ENCODE results near the gene MAPRE2. TPM values are rescaled to one million over a fixed set of nuclear protein-coding genes. Genes with fewer than 3 reads are reported as not detected.

The MAPRE2 gene
- total and polyA plus RNA-seq, 10 donors, result 18.8 to 62.9 (median 45.1) TPM

DNA sequence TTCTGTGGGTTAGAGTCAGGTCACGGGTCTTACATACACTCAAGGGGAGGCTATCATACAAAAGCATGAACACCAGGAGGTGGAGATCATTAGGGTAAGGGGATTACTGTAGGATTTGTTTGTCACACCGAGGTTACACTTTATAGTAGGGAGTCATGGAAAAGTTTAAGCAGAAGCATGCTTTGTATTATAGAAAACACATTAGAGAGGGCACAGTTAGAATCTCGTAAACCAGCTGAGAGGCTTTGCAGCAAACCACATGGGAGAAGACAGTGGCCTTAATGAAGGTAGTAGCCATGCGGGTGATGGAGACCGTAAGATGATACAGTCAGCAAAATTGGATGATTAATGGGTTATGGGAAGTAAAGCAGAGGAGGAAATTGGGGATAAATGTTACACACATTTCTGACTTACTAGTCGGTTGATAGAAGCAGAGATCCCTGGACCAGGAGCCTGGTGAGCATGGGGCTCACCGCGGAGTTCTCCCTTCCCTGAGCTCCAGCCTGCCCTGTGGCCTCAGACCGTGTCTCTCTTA is 75.6 kb downstream of the MAPRE2 start:
- Histone ChIP-seq H3K4me3 (no peak overlapping the region), H3K36me3 (peaks cover 0 to 11% (median 0%) of the 10 kb centered on the region in 6 donors), H3K4me1 (peaks cover 4 to 67% (median 34%) of the 10 kb centered on the region in 6 donors), H3K9me3 (peaks cover 0 to 4% (median 0%) of the 10 kb centered on the region in 8 donors), H3K27ac (no peak overlapping the region), H3K27me3 (replicated peaks in 1 of 7) (no peaks in the 10 kb centered on the region)
- intact Hi-C loops (cut with DNase I; ENCODE audit: low total_unique reads), result no loop called here
- 91 to 96% (median 93%) methylated on average over 9 of the region's 9 CpGs for WGBS, 5 donors
- TF ChIP-seq POLR2AphosphoS5 (IDR thresholded peaks at IDR 0.05), result no peak
- TF ChIP-seq, protein P1, sequence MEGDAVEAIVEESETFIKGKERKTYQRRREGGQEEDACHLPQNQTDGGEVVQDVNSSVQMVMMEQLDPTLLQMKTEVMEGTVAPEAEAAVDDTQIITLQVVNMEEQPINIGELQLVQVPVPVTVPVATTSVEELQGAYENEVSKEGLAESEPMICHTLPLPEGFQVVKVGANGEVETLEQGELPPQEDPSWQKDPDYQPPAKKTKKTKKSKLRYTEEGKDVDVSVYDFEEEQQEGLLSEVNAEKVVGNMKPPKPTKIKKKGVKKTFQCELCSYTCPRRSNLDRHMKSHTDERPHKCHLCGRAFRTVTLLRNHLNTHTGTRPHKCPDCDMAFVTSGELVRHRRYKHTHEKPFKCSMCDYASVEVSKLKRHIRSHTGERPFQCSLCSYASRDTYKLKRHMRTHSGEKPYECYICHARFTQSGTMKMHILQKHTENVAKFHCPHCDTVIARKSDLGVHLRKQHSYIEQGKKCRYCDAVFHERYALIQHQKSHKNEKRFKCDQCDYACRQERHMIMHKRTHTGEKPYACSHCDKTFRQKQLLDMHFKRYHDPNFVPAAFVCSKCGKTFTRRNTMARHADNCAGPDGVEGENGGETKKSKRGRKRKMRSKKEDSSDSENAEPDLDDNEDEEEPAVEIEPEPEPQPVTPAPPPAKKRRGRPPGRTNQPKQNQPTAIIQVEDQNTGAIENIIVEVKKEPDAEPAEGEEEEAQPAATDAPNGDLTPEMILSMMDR (IDR thresholded peaks at IDR 0.05 in 8 of 11, conservative IDR thresholded peaks at IDR 0.05 in 3 of 11), result no peak
- no peak for TF ChIP-seq POLR2A (IDR thresholded peaks at IDR 0.05)
- no peak for DNase-seq

DNA sequence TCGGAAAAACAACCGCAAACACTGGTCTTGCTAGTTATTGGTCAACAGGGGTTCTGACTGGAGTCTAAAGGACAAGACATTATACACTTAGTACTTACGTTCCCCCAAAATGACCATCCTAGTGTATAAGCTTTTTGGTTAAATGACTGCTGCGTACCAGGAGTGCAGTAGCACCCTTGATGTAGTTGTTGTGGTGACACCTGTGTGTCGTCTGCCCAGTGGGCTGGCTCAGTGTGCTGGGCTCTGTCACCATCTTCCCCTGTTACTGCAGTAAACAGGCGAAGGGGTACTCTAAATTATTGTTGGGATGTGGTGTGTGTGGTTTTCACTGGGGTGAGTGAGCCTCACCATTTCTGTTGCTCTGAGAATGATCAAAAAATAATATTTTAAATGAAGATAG is 76.2 kb downstream of the MAPRE2 start:
- H3K4me1 ChIP-seq, result peaks cover 4 to 70% (median 37%) of the 10 kb centered on the region in 6 donors
- WGBS, 5 donors, result 84 to 92% (median 90%) methylated on average over 6 of the region's 6 CpGs
- peaks cover 0 to 11% (median 0%) of the 10 kb centered on the region in 6 donors for H3K36me3 ChIP-seq
- TF ChIP-seq POLR2AphosphoS5 (IDR thresholded peaks at IDR 0.05) (no peak), POLR2A (IDR thresholded peaks at IDR 0.05) (no peak)
- TF ChIP-seq, protein P1 (IDR thresholded peaks at IDR 0.05 in 8 of 11, conservative IDR thresholded peaks at IDR 0.05 in 3 of 11), result no peak
- intact Hi-C loops (cut with DNase I; ENCODE audit: low total_unique reads), result no loop called here
- H3K9me3 ChIP-seq, result peaks cover 0 to 3% (median 0%) of the 10 kb centered on the region in 8 donors
- DNase-seq, result no peak
- H3K27ac ChIP-seq, result no peak overlapping the region
- no peak overlapping the region for H3K4me3 ChIP-seq
- no peaks in the 10 kb centered on the region for H3K27me3 ChIP-seq (replicated peaks in 1 of 7)

DNA sequence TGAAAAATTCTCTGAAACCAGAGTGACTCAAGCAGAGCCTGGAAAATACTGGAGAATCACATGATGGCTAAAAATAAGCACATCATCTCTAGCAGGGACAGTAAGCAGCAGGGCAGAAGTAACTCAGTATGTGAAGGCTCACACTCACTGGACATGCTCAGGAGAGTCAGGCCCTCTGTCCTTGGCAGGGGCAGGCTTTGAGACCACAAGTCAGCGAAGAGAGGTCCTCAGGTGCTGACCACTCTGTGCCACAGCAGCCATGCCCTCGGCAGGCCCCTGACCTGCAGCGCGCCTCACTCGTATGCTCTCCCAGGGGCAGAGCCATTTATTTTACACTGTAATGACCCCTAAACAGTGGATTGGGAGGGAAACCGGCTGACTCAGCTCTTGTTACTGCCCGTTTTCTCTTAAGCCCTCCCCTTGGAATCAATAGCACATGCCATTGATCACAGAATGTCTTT is 76.8 kb downstream of the MAPRE2 start:
- Histone ChIP-seq H3K27ac (peak overlapping the region in 2 of 8 donors; percentile 32 to 35), H3K4me3 (no peak overlapping the region), H3K27me3 (replicated peaks in 1 of 7) (no peaks in the 10 kb centered on the region), H3K4me1 (peaks cover 4 to 72% (median 40%) of the 10 kb centered on the region in 6 donors), H3K9me3 (no peaks in the 10 kb centered on the region), H3K36me3 (peaks cover 0 to 17% (median 0%) of the 10 kb centered on the region in 6 donors)
- no peak for DNase-seq
- 72 to 94% (median 79%) methylated on average over 7 of the region's 7 CpGs for WGBS, 5 donors
- intact Hi-C loops (cut with DNase I; ENCODE audit: low total_unique reads), result no loop called here
- TF ChIP-seq, protein P1 (IDR thresholded peaks at IDR 0.05 in 8 of 11, conservative IDR thresholded peaks at IDR 0.05 in 3 of 11), result no peak
- TF ChIP-seq POLR2AphosphoS5 (IDR thresholded peaks at IDR 0.05), result peak in 1 of 3 donors; percentile 29
- no peak for TF ChIP-seq POLR2A (IDR thresholded peaks at IDR 0.05)

DNA sequence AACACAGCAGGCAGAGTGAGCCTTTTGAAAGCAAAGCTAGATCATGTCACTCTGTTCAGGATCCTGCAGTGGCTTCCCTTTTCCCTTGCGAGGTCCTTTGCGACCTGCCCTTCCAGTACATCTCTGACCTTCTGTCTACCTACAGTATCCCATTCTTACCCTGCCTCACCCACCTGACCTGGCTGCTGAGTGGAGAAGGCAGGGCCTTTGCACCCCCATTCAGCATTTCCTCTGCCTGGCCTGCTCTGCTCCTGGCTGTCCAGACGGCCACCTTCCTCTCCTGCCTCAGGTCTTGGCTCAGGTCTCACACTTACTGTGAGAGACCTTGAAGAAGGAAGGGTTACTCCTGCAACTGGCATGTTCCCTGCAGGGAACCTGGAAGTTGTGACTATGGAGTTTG is 77.4 kb downstream of the MAPRE2 start:
- Histone ChIP-seq H3K4me3 (no peak overlapping the region), H3K27me3 (replicated peaks in 1 of 7) (no peaks in the 10 kb centered on the region), H3K9me3 (peaks cover 0 to 4% (median under 1%) of the 10 kb centered on the region in 8 donors), H3K4me1 (peaks cover 4 to 66% (median 39%) of the 10 kb centered on the region in 6 donors), H3K36me3 (peaks cover 0 to 17% (median 0%) of the 10 kb centered on the region in 6 donors), H3K27ac (no peak overlapping the region)
- DNase-seq, result no peak
- 77 to 91% (median 83%) methylated on average over 3 of the region's 3 CpGs for WGBS, 5 donors
- intact Hi-C loops (cut with DNase I; ENCODE audit: low total_unique reads), result no loop called here
- no peak for TF ChIP-seq POLR2AphosphoS5 (IDR thresholded peaks at IDR 0.05)
- no peak for TF ChIP-seq POLR2A (IDR thresholded peaks at IDR 0.05)
- TF ChIP-seq, protein P1 (IDR thresholded peaks at IDR 0.05 in 8 of 11, conservative IDR thresholded peaks at IDR 0.05 in 3 of 11), result no peak
